GM10266 (cell line): ENCODE results near the gene NDUFS8.

Source experiments
- DNase-seq: peaks from one replicate; pipeline ENCODE4 v3.0.0; 2012; ENCODE audit errors: extremely low spot score
- TF ChIP-seq, protein P1 (sequence below): IDR thresholded peaks from 2 replicates; pipeline ENCODE4 v1.5.1; 2012; ENCODE audit warnings: mild to moderate bottlenecking, low read depth; ENCODE audit not compliant: control insufficient read depth, insufficient read depth; ENCODE audit errors: missing control alignments

Gene NDUFS8

DNA sequence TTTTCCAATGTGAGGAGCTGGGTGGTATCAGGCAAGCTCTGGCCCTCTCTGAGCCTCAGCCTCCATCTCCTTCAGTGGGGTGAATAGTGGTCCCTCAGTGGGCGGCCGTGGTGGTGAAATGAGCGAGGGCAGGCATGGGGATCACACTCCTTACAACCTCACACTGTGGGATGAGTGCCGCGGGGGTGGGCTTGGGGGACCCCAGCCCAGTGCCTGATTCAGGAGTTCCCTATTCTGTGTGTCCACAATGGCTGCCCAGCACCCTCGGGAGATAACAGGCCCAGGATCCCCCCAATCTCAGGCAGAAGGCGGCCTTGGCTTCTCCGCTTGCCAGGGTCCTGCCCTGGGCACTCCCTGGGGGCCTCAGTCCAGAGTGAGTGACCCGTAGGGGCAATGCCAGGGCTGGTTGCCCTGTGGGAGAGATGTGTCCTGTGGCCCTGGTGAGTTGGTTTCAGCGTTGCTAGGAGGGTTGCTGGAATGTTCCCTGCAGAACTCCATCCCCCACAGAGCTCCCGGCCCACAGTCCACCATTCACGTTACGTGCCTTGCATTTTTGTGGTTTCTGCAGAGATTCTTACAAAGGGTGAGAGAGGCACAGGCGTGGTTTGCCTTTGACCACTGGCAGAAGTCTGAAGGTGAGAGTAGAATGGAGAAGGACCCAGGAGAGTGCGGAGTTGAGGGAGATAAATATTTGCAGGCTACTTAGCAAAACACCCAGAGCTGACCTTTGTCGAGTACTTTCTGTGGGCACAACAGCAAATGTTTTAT is 17.5 kb upstream of the NDUFS8 start:
- no peak for DNase-seq
- TF ChIP-seq, protein P1, sequence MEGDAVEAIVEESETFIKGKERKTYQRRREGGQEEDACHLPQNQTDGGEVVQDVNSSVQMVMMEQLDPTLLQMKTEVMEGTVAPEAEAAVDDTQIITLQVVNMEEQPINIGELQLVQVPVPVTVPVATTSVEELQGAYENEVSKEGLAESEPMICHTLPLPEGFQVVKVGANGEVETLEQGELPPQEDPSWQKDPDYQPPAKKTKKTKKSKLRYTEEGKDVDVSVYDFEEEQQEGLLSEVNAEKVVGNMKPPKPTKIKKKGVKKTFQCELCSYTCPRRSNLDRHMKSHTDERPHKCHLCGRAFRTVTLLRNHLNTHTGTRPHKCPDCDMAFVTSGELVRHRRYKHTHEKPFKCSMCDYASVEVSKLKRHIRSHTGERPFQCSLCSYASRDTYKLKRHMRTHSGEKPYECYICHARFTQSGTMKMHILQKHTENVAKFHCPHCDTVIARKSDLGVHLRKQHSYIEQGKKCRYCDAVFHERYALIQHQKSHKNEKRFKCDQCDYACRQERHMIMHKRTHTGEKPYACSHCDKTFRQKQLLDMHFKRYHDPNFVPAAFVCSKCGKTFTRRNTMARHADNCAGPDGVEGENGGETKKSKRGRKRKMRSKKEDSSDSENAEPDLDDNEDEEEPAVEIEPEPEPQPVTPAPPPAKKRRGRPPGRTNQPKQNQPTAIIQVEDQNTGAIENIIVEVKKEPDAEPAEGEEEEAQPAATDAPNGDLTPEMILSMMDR = no peak

DNA sequence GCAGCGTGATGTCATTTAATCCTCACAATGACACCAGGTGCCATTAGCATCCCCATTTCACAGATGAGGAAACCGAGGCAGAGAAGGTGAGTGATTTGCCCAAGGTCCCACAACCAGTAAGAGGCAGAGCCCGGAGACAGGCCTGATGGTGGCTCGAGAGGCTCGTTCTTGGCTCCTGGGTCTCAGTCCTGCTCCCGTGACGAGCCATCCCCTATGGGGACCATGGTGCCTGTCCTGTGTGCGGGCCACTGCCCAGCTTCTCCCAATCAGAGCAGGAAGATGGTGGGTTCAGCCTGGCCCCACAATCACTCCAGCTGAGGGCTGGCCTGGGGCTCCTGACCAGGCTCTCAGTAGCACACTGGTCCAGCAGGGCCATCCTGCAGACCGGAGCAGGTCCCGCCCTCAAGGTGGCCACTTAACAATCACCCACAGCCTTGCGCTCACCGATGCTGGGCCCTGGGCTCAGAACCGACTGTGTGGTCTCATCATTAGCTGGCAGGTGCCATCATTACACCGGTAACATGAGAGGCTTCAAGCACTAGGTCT is 16.8 kb upstream of the NDUFS8 start:
- DNase-seq = no peak
- TF ChIP-seq, protein P1 = no peak

DNA sequence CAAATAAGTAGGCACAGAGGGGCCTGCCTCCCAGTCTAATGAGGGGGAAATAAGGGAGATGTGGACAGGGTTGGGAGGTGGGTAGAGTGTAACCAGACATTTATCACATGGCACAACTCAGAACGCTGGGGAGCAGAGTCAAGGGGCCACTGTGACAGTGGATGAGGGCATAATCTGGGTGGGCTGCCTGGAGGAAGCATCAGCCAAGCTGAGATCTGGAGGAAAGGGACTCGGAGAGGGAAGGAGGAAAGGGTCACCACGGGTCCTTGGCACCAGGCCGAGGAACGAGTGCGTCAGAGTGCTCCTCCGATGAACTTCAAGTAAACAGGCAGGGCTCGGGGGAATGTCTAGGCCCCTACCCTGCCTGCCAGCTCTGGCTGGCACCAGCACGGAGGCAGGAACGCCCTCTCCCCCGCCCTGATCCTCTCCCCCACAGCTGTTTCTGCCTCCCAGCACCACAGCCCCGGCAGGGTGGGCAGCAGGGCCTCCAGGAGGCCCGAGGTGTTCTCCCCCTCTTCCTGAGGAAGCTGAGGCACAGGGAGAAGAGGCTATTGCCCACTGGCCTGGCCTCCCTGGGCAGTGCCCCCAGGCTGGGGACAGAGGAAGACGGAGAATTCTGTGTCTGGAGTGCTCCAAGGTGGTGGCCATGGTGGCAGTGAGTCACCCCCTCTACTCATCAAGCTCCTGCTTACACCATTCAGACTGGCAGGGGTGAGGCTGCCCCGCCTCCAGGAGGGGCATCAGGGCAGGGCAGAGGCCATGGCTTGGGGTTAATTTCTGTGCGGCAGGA is 16.1 kb upstream of the NDUFS8 start:
- DNase-seq = no peak
- TF ChIP-seq, protein P1 = no peak

- no peak for DNase-seq
- TF ChIP-seq, protein P1 = no peak
Observed at GRCh38 chr11:68014947-68015447, 15.5 kb upstream of the NDUFS8 start.

- TF ChIP-seq, protein P1 = no peak
- no peak for DNase-seq
Observed at GRCh38 chr11:68015467-68015866, 15.0 kb upstream of the NDUFS8 start.

DNA sequence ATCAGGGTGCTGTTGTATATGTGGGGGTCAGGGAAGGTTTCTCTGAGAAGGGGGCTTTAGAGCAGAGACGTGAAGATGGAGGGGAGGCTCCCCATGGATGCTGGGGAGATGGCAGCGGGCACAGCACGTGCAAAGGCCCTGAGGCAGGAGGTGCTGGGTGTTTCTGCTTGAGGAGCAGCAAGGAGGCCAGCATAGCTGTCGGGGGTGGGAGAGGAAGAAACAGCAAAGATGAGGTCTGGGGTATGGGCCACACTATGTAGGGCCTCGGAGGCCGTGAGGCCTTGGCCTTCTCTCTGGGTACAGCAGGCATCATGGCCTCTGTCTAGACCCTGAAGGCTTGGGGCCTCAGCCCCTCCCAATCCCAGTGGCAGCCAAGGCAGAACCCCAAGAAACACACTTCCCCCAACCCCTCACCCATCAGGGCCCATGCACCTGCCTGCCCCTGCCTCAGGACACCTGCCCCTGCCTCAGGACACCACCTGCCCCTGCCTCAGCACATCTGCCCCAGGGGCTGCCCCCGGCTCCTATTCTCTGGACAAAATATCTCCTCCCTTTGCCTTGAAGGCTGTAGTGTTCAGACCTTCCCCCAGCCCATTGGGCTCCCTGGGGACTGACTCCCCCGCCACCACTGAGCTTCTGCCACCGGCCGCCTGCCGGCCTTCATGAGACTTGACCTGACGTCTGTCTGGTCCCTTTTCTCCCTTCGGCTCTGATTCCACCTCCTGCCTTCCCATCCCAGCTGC is 14.1 kb upstream of the NDUFS8 start:
- TF ChIP-seq, protein P1 = no peak
- DNase-seq = no peak
